HG02588 (cell line): ENCODE measurements around the gene TFF2.

Source experiments
- ATAC-seq: cut with Tn5 transposase; IDR thresholded peaks from one replicate; pipeline ENCODE4 v1.9.1; 2021; ENCODE audit warnings: mild to moderate bottlenecking, moderate library complexity; ENCODE audit not compliant: unreplicated experiment

TFF2 gene

GRCh38 chr21:42306366-42307035 lies 44.3 kb downstream of the TFF2 start:
- ATAC-seq: no peak

DNA sequence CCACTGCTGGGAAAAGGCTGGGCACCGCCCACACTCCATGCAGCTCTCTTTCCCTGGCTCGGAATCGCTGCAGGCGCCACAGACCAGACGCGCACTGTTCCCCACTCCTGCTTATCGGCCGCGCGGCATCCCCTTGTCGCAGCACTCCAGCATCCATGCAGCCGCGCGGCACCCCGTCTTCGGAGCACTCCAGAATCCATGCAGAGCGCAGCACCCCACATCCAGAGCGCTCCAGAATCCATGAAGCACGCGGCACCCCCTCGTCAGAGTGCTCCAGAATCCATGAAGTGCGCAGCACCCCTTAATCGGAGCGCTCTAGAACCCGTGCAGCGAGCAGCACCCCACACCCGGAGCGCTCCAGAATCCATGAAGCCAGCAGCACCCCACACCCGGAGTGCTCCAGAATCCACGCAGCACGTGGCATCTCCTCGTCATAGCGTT lies 45.1 kb downstream of the TFF2 start:
- no peak for ATAC-seq

DNA sequence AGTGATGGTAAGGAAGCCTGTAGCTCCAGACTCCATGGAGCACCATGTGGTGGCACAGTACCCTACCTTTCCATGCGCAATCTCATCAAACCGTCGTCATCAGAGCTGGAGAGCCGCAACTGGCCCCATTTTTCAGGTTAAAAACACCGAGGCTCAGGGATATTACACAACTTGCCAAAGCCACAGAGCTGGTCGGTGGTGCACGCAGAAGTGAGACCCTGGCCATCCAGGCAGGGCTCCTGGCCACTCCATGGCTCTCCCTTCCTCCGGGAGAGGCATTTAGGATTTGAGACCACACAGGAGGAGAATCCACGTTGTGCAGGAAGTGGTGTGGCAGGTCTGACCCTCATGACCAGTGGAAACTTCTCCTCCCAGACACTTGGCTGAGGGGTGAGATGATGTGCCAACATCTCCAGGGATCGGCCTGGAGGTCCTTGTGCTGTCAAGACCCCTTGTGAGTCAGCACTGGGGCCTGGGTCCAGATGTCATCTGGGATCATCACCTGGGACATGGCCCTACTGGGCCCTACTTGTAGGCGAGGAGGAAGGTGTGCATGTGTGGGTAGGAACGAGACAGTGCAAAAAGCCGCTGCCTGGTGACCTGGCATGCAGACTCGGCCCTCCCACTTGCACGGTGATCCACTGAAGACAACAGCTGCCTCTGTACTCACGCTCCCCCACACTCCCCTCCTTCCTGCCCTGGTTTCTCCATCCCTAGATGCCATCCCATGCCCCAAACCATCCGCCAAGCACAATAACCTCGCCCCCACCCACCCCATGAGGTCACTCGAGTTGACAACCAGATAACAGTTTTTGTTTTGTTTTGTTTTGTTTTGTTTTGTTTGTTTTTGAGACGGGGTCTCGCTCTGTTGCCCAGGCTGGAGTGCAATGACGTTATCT lies 46.0 kb downstream of the TFF2 start:
- ATAC-seq: no peak

GRCh38 chr21:42303443-42303842 lies 47.4 kb downstream of the TFF2 start:
- ATAC-seq: no peak

DNA sequence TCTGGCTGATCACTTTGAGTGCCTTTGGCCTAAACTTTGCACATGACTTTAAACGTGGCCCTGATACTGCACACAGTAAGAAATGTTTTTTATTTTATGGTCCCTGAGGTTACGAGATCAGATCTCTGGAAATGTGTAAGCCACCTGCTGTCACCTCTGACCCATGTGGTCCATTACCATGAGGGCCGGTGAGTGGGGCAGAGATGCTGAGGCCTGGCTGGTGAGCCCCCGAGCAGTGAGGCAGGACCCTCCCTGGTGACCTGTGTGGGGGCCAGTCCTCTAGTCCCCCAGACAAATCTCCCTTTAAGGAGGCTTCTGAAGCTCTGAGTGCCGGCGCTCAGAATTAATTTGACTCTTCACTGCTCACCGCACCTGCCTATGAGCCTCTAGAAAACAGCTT lies 48.0 kb downstream of the TFF2 start:
- no peak for ATAC-seq

DNA sequence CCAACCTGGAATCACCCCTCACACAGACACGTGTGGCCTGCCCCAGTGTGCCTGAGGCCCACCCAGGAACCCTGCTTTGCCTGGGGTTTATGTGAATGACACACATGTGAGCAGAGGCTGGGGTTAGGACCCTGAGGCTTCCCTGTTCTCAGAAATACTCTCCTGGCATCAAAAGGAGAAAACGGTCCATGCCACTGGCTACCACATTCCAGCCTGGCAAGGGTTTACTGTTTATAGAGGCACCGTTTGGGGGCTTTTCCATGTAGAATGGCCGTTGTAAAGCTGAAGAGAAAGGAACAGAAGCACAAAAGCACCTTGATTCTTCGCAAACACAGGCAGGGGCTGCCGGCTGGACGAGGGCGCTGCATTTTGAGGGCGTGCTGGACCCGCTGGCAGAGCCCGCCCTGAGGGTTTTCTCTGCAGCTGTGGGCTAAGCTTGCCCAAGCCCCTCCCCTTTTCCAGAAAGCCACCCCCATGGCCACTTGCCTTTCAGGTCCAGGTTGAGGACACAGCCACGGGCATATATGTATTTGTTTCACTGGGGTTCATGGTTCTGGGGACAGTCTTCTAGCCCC lies 48.6 kb downstream of the TFF2 start:
- no peak for ATAC-seq

DNA sequence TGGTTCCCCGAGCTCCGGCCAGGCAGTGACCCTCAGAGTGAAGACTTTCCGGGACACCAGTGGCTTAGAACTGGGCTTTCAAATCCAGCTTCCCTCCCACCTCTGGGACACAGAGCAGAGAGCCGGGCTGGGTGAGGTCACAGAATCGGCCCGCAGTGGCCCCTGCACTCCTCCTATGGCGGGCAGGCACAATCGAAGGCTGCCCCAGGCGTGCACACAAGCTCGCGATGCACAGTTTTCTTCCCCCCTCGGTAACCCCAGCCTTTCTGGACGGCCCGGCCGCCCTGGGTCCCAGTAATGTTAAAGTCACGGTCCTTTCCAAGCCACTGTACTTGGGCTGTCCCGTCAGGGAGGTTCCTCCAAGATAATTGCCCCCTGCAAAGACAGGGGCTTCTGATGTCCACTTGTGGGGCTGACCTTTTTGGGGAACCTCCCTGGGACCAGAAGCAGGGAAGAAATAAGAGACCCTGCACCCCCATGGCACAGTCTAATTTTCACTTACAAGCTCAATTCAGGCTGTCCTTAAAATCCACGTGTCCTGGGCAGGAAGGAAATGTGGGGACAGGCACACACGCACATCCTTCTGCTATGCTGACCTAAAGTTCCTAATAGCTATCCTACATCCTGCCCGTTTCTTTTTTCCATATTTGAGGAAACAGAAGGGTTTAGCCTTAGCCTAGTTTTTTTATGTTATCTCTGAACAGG lies 49.3 kb downstream of the TFF2 start:
- ATAC-seq: no peak

DNA sequence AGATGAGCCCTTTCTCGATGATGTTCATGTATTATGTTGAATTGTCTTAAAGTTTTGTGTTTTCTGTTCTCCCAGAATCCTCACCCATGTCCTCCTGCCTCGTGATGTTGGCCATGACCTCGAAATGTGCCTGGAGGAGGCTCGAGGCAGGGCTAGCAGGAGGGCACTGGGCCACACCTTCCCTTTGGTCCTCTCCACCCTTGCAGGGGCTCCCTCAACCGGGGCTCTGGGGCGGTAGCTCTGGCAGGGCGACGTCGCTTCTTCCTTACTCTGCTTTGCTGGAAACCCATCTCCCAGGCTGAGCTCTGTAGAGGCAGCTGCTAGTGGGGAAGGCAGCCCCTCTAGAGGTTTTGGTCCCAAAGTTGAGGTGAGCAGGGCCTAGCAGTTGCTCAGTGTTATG lies 49.8 kb downstream of the TFF2 start:
- no peak for ATAC-seq

DNA sequence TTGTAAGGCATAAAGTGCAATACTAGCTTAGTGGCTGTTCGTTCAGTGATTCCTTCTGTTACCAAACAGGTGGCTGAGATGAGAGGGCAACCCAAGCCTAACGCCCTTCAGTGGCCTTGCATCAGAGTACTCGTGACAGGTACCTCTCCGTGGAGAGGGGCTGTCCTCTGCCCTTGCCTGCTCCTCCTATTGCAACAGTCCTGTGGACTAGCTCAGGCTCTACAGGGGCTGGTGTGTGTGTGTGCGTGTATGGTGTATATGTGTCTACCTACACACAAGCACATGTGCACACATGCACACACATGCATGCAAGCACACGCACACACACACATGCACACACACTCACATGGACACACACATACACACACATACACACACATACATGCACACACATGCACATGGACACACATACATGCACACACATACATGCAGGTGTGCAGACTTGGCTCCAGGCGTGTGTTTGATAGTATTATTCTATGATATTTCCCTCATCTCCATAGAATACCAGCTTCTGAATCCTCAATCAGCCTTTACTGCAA lies 50.7 kb downstream of the TFF2 start:
- no peak for ATAC-seq

DNA sequence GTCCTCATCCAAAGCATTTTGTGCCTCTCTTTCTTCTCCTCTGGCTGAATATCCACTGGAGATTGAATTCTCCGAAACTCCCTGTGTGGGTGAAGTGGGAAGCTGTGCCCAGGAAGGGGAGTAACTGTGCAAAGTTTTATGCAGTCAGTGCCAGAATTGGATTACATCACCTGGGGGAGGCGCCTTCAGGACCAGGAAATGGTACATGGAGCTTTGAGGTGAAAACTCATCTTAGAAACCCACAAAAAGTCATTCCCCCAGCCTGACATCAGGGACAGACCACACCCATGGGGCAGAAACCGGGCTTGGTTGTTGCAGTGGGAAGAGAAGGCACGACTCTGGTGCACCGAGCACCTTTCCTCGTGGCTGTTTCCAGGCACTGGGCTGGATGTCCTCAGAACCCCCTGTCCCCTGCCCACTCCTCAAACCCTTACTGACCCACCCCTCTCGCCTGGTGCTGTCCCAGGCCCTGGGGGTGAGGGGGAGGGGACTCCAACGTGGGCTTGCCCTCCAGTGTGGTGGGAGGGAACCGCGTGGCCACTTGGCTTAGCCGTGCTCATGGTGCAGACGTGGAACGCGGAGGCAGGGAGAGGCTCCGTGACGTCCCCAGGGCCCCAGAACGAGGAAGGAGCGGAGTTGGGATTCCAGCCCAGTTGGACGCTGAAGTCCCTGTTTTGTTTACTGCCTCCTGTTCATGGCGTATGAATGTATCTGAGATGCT lies 51.3 kb downstream of the TFF2 start:
- no peak for ATAC-seq

- ATAC-seq: no peak
Observed at GRCh38 chr21:42298657-42299056, 52.1 kb downstream of the TFF2 start.

DNA sequence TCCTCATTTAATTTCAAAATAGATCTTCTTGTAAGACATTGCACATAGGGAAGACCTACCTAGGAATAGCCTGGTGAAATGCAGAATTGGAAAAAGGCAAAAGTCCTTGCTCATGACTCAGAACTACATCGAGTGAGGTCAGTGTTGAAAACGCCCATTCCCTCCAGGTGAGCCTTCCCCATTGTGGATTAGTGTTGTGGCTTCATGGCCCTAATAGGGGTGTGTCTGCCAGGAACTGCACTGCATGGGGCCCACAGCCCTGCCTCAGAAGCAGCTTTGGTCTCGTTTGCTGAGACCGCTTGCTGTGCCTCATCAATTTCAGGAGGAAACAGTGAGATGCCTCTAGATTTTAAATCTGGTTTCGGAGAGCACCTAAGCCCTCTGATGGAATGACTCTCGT lies 52.6 kb downstream of the TFF2 start:
- no peak for ATAC-seq

GRCh38 chr21:42297377-42297776 lies 53.4 kb downstream of the TFF2 start:
- ATAC-seq: no peak

- ATAC-seq: no peak
Observed at GRCh38 chr21:42296501-42296900, 54.3 kb downstream of the TFF2 start.
